Colon (tissue), 2 donors: ENCODE measurements around the gene KRT7.
"Not testable (repeated sequence)": the region's sequence is repeated elsewhere in the genome, so short reads cannot be mapped to it uniquely, and the experiment has no call there.

Experiments
- FAIRE-seq: peaks from 2 replicates; lab custom pipeline; 2012; peaks lifted over from hg19 to GRCh38; lab: Jason Lieb, UNC
- donor health status: control.
- donor health status: control.

KRT7 gene

GRCh38 chr12:52243856-52244614 is 11.0 kb downstream of the KRT7 start:
- no peak for FAIRE-seq

- FAIRE-seq, result no peak
Measured at GRCh38 chr12:52244615-52244994, 11.6 kb downstream of the KRT7 start.

GRCh38 chr12:52245259-52245961 is 12.4 kb downstream of the KRT7 start:
- no peak for FAIRE-seq

GRCh38 chr12:52245962-52246569 is 13.0 kb downstream of the KRT7 start:
- FAIRE-seq, result no peak

GRCh38 chr12:52246720-52247621 is 13.9 kb downstream of the KRT7 start:
- FAIRE-seq, result no peak

GRCh38 chr12:52247622-52248540 is 14.8 kb downstream of the KRT7 start:
- no peak for FAIRE-seq

- no peak for FAIRE-seq
Measured at GRCh38 chr12:52248541-52249461, 15.8 kb downstream of the KRT7 start.

GRCh38 chr12:52249511-52250047 is 16.5 kb downstream of the KRT7 start:
- no peak for FAIRE-seq

GRCh38 chr12:52250048-52250990 is 17.3 kb downstream of the KRT7 start:
- no peak for FAIRE-seq

- FAIRE-seq, result no peak
Measured at GRCh38 chr12:52251367-52252051, 18.5 kb downstream of the KRT7 start.

GRCh38 chr12:52252175-52252615 is 19.2 kb downstream of the KRT7 start:
- not testable (repeated sequence) for FAIRE-seq

- no peak for FAIRE-seq
Measured at GRCh38 chr12:52252728-52253343, 19.8 kb downstream of the KRT7 start.

- FAIRE-seq, result no peak
Measured at GRCh38 chr12:52253391-52254179, 20.5 kb downstream of the KRT7 start.

GRCh38 chr12:52254180-52254964 is 21.3 kb downstream of the KRT7 start:
- no peak for FAIRE-seq

- FAIRE-seq, result no peak
Measured at GRCh38 chr12:52254965-52255751, 22.1 kb downstream of the KRT7 start.
